ENCODE results near the gene TRABD2B. TPM values are rescaled to one million over a fixed set of nuclear protein-coding genes. Genes with fewer than 3 reads are reported as not detected.

TRABD2B gene
- total and polyA plus RNA-seq, 2 experiments from 2014 or later: 1.6 to 2.0 TPM

GRCh38 chr1:47763591-47764171 lies 233.5 kb downstream of the TRABD2B start:
- Mint-ChIP-seq H3K4me1 (no peaks in the 10 kb centered on the region; the same call in 2 of the 3 replicates), H3K36me3 (ENCODE audit: low read depth) (no peaks in the 10 kb centered on the region), H3K9me3 (no peaks in the 10 kb centered on the region; the same call in 2 of the 3 replicates), H3K27ac (no peak overlapping the region), H3K4me3 (no peak overlapping the region), H3K27me3 (ENCODE audit: insufficient read depth, low read depth, poor library complexity) (peaks cover 13% of the 10 kb centered on the region)
- H3K4me2 ChIP-seq: no peak overlapping the region
- no peak overlapping the region for H3K27ac ChIP-seq (ENCODE audit: low read depth)
- no peak overlapping the region for H3K4me3 ChIP-seq
- no peak for TF ChIP-seq STAT1 (IDR thresholded peaks at IDR 0.05; ENCODE audit: unreplicated experiment)
- TF ChIP-seq POLR2AphosphoS5 (IDR thresholded peaks at IDR 0.05; ENCODE audit: low read depth): no peak
- TF ChIP-seq ZNF331 (CRISPR knock-in tag; IDR thresholded peaks at IDR 0.05; ENCODE audit: low read depth): no peak
- TF ChIP-seq, protein P1, sequence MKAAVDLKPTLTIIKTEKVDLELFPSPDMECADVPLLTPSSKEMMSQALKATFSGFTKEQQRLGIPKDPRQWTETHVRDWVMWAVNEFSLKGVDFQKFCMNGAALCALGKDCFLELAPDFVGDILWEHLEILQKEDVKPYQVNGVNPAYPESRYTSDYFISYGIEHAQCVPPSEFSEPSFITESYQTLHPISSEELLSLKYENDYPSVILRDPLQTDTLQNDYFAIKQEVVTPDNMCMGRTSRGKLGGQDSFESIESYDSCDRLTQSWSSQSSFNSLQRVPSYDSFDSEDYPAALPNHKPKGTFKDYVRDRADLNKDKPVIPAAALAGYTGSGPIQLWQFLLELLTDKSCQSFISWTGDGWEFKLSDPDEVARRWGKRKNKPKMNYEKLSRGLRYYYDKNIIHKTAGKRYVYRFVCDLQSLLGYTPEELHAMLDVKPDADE (IDR thresholded peaks at IDR 0.05): no peak
- TF ChIP-seq NANOG (IDR thresholded peaks at IDR 0.05; ENCODE audit: borderline replicate concordance): no peak
- no peak for TF ChIP-seq ZNF114 (CRISPR knock-in tag; IDR thresholded peaks at IDR 0.05)
- no peak for TF ChIP-seq CREB1 (CRISPR knock-in tag; IDR thresholded peaks at IDR 0.05; ENCODE audit: low read depth)
- no peak for TF ChIP-seq ZNF462 (CRISPR knock-in tag; IDR thresholded peaks at IDR 0.05)
- no peak for TF ChIP-seq EZH2phosphoT487 (IDR thresholded peaks at IDR 0.05; ENCODE audit: unreplicated experiment)
- no peak for TF ChIP-seq JUNB (IDR thresholded peaks at IDR 0.05; ENCODE audit: unreplicated experiment)
- no peak for TF ChIP-seq EZH2 (IDR thresholded peaks at IDR 0.05; ENCODE audit: low read depth, unreplicated experiment)
- TF ChIP-seq, protein P2, sequence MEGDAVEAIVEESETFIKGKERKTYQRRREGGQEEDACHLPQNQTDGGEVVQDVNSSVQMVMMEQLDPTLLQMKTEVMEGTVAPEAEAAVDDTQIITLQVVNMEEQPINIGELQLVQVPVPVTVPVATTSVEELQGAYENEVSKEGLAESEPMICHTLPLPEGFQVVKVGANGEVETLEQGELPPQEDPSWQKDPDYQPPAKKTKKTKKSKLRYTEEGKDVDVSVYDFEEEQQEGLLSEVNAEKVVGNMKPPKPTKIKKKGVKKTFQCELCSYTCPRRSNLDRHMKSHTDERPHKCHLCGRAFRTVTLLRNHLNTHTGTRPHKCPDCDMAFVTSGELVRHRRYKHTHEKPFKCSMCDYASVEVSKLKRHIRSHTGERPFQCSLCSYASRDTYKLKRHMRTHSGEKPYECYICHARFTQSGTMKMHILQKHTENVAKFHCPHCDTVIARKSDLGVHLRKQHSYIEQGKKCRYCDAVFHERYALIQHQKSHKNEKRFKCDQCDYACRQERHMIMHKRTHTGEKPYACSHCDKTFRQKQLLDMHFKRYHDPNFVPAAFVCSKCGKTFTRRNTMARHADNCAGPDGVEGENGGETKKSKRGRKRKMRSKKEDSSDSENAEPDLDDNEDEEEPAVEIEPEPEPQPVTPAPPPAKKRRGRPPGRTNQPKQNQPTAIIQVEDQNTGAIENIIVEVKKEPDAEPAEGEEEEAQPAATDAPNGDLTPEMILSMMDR (conservative IDR thresholded peaks at IDR 0.05; ENCODE audit: low read depth in 2 of 2): no peak
- no peaks in the 10 kb centered on the region for H4K20me1 ChIP-seq (replicated peaks; ENCODE audit: insufficient read depth)
- no peaks in the 10 kb centered on the region for H3K4me1 ChIP-seq (ENCODE audit: insufficient read depth)
- ATAC-seq (no peak), DNase-seq (ENCODE audit: low spot score) (no peak)
- no peaks in the 10 kb centered on the region for H3K27me3 ChIP-seq (ENCODE audit: insufficient read depth)
- H3K79me2 ChIP-seq (replicated peaks; ENCODE audit: insufficient read depth): no peaks in the 10 kb centered on the region
- H2AFZ ChIP-seq: no peak overlapping the region
- no peaks in the 10 kb centered on the region for H3F3A ChIP-seq (replicated peaks; ENCODE audit: low read depth)
- no peaks in the 10 kb centered on the region for H3K36me3 ChIP-seq (ENCODE audit: insufficient read depth)
- no peaks in the 10 kb centered on the region for H3K9me2 ChIP-seq (ENCODE audit: insufficient read depth)
